GM18858 (cell line): ENCODE measurements around the gene NAT10.

Source experiments
- ATAC-seq: cut with Tn5 transposase; IDR thresholded peaks from one replicate; pipeline ENCODE4 v1.9.1; 2021; ENCODE audit not compliant: unreplicated experiment

The NAT10 gene

DNA sequence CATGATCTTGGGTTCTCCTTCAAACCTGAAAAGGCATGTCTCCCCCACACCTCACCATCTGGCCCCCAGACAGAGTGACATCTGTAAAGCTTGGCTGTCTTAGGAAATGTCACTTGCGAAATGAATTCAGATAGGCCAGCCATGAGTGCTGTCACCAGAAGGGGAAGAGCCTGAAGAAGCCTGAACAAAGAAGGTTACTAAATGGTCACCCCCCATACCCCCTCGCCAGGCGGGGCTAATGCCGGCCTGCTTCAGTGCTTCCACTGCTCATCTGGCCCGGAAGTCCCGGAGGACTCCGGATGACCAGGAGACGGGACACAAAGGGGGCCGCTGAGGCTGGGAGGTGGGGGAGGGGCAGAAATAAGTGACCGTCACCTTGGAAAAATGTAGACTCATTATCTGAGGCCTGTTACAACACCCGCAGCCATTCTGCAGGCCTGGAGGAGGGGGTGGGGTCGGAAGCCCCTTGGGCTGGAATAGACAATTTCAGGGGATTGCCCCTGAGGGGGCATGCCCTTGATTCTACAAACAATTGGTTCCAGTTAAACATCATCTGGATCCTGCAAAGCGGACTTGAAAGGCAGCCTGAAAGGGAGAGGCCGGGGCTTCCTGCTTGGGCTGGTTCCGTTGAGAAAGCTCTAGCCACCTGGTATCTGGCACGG is 43.2 kb downstream of the NAT10 start:
- no peak for ATAC-seq

DNA sequence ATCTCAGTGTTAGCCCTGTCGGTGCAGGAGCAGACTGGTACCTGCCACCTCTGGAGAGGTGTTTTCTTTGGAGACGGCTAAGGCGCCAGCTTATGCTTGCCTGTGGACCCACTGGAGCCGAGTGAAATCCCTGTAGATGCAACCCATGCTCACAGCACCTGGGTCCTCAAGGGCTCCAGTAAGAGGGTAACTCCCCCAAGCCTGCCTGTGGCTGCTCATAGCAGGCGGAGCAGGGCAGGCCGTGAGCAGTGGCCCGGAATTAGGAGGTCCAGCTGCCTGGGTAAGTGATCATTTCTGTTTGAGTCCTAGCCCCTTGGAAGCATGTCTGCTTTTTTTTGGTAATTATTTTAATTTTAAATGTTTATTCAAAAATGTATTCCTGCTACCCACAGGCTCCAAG is 43.8 kb downstream of the NAT10 start:
- ATAC-seq = no peak

GRCh38 chr11:34149786-34150185 is 44.4 kb downstream of the NAT10 start:
- no peak for ATAC-seq

DNA sequence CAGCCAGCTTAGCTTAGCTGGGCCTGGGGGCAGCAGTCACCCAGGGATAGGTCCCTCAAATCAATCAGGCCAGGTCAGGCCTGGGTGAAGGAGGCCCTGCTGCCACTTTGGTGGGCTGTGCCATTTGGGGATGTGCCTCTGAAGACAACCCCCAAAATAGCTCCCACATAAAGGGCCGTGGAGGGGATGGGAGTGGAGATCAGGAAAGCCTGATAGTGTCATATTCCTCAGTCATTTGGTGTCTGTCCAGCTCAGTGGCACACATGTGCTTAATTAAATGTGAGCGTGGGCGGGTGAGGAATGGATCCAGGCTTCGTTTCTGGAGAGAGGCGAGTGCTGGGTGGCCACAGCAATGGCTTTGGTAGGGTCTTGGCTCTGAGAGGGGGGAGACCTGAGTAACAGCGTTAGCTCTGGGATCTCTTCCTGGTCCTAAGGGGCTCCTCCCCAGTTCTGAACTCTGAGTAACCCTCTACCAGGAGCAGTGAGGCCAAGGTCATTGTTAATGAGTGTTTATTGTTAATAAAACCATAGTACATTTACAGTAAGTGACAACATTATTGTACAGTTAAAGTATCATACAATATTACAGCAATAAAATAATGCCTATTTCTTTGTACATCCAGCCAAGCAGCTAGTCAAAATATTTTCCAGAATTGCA is 45.2 kb downstream of the NAT10 start:
- no peak for ATAC-seq

DNA sequence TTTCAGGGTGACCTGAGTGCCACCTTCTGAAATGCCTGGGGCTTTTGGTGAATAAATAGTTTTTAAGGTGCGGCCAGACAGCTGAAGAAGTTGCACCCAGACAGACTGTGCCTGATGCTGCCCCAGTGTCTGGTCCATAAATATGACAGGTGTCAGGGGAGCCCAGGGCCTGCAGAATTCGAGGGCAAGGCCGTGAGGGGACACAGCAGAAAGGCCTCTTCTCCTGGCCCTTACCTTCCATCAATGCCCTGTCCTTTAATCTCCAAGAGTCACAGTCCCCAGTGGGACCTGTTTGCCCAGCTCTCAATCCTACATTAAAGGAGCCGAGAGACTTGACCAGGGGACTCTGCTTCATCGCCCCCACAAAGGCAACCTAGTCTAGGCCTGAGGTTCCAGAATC is 45.7 kb downstream of the NAT10 start:
- ATAC-seq = no peak

DNA sequence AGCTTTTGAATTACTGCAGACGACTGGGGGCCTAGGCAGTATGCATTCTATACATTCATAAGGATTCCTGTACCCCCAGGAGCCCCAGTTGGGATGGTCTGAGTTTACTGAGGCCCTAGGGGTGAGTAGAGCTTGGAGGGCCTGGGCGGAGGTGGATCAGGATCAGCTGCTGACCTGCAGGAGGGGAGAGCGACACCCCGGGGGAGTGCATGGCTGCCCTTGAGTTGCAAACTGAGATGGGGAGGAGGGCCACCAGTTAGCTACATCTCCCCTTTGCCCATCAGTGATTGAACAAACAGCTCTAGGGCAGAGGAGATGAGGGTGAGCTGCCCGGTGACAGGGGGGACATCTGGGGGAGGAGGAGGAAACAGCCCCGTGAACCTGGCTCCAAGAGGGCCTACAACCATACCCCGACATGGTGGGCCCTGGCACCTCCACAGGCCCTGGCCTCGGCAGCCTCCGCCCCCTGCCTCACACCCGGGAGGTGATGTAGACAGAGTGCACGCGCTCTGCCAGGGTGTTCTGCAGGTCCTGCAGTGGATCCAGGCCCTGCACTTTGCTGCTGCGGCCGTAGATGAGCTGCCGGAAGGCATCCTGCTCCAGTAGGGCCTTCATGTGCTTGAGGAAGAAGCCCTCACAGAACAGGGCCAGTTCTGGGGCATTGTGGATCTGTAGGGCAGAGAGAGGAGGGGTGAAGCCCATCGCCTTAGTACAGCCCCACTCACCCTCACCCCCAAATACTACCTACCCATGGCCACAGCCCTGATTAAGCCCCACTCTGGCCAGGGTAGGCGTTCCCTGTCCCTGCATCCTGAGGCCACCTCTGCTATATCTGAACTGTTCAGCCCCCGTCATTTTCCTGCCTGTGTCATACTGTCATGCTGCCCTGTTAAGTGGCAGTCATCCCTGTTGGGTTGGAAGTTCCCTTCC is 46.8 kb downstream of the NAT10 start:
- ATAC-seq = no peak

DNA sequence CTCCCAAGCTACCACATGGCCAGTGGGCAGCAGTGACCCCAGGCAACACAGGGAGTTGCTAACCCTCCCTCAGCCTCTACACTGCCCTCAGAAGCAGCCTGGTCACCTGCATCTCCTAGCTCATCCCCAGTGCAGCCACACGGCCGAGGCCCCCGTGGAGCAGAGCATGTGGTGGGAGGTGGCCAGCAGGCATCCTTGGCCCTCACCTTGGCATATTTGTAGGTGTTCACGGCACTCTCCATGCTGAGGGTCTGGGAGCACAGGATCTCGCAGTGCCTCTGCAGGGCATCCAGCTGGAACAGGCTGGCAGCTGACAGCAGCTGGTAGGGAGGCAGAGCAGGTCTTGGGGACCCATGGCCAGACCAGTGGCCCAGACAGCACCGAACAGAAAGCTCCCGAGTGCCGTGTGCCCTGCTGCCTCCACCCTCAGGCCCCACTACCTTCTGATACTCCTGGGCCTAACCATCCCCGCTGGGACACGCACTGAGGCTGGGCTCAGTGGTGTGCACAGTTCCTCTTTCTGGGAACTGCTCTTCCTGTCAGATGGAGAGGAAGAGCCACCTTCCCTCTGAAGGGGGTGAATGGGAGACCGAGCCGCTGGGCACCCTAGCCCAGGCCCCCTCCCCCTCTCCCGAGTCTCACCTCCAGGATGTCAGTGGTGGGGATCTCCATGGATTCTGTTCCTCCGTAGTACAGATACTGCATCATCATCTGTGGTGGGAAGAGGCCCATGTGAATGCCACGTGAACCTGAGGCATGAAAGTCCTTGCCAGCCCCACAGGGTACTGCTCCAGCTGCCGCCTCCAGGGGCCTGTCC is 48.8 kb downstream of the NAT10 start:
- ATAC-seq = no peak

GRCh38 chr11:34155057-34155756 is 49.8 kb downstream of the NAT10 start:
- no peak for ATAC-seq

DNA sequence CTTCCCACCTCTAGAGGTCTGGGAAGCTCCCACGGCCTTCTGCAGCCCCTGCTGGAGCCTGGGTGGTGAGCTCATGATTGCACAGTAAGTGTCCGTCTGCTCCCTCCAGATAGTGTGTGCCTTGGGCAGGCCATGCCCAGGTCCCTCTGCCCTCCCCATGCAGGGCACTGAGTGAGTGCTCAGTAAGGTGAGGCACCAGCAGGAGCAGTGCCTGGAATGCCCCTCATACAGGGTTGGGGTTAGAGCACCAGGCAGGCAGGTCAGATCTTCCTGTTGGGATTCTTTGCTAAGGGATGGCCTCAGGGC is 50.3 kb downstream of the NAT10 start:
- no peak for ATAC-seq

GRCh38 chr11:34157163-34157562 is 51.7 kb downstream of the NAT10 start:
- ATAC-seq = no peak

GRCh38 chr11:34158661-34159060 is 53.2 kb downstream of the NAT10 start:
- ATAC-seq = no peak

DNA sequence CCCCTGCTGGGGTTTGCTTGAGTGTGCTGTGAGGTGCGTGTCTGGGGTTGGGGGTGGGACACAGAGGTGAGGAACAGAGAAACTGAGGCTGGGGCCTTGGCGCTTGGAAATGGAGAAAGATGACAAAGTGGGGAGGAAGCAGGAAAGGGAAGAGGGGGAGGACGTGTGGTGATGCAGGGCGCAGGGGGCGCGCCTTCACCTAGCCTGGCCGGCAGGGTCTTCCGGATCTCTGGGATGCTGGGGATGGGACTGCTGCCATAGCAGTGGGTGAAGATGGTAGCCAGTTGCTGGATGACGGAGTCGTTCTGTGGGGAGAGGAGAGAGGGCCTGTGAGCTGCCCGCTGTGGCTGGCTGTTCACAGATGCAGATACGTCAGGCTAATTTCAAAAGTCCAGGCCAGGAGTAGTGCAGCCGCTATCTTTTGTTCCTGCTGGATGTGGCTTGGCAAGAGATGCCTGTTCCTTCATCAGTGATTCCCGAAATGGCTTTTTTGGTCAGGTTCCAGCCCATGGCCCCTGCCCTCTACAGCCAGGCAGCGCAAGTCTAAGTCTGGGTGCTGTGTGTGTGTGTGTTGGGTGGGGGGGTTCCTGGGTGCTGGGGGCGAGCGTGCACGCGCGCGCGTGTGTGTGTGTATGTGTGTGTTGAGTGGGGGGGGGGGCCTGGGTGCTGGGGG is 54.8 kb downstream of the NAT10 start:
- no peak for ATAC-seq

DNA sequence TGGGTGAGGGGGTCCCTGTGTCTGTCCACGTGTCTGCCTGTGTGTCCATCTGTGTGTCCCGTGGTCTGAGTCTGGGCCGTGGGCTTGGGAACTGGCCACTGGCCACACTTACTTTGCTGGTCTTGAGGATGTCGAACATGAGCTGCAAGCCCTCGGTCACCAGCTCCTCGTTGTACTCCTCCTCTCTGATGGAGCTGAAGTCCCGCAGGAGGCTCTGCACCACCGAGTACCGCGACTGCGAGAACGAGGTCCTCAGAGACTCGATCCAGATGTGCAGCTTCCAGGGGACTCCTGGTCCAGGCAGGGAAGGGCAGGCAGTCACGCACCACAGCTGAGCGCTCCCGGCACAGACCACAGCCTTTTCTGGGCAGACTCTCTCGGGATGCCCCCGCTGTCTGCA is 55.4 kb downstream of the NAT10 start:
- ATAC-seq = no peak

DNA sequence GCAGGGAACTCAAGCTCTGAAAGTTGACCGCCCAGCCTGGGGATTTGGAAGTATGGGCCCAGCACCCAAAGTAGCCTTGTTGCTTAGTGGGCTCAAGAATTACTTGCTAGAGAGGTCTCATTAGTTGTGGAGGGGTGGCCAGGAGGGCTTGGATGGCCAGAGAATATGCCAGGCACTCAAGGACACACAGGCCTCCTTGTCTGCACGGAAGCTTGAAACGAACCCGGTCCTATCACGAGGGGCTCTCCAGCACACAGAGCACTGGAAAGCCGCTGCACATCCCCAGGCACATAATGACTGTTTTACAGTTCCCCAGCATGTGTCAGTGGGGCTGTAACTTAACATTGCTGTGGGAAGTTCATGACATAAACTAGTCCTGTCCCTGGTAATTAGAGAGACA is 55.9 kb downstream of the NAT10 start:
- ATAC-seq = no peak

DNA sequence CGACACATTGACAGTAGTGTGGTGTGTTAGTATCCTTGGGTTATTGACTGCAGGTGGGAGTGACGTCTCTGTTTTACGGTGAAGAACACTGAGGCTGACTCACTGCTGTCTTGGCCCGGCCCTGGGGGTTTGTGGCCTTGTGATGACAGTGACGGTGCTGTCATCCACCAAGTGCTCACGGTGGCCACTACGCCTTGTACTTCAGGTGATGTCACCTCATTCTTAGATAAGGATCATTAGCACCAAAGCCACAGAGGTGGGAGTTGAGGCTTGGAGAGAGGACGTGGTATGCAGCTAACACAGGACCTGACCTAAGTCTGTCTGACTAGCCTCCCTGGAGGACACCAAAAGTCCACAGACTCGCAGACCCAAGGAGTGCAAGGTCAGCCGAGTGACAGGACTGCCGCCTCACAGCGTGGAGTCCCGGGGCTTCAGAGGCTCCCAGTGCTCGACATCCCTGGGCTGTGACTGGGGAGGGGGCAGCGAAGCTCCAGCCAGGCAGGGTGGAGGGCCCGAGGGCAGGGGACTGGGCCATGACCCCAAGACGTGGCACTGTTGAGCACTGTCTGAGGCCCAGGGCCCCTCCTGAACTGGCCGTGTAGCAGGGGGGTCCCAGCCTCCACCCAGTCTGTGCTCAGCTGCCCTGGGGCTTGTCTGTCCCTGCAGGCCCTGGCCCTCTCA is 56.5 kb downstream of the NAT10 start:
- ATAC-seq = no peak

DNA sequence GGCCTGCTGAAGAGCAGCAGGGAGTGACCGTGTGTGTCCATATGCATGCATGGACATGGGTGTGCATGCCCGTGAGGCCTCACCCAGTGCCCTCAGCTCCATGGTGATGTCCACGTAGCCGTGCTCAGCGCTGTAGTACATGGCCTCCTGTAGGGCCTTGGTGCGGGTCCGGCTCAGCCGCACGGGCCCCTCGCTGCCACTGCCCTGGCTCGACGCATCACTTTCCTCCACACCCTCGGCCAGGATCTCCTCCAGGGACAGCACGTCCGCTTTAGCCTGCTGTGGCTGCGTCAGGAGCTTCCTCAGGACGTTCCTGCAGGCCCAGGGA is 57.0 kb downstream of the NAT10 start:
- no peak for ATAC-seq

GRCh38 chr11:34162856-34163255 is 57.4 kb downstream of the NAT10 start:
- ATAC-seq = no peak

GRCh38 chr11:34165121-34165520 is 59.7 kb downstream of the NAT10 start:
- no peak for ATAC-seq

GRCh38 chr11:34165786-34166555 is 60.5 kb downstream of the NAT10 start:
- no peak for ATAC-seq
